H1 (cell line): ENCODE measurements around the gene DNAH10. TPM values are rescaled to one million over a fixed set of nuclear protein-coding genes. Genes with fewer than 3 reads are reported as not detected.

Experiments
- CTCF ChIA-PET: fragments of 300-600 bp; sonication (Branson Sonifier 250); formaldehyde crosslinking; loops from one replicate; lab custom pipeline; 2021; ENCODE audit not compliant: partially characterized antibody; lab: Charles Lee
- POLR2A ChIA-PET: fragments of 300-600 bp; sonication (Branson Sonifier 250); formaldehyde crosslinking; loops from one replicate; lab custom pipeline; 2021; ENCODE audit warnings: inconsistent platforms; ENCODE audit not compliant: partially characterized antibody; lab: Charles Lee
- DNase-seq, 2 experiments: peaks; one replicate each; pipeline versions ENCODE4 v3.0.0 to v3.0.0-alpha.2; 2010 to 2022; ENCODE audit warnings: low spot score in 2 of 2, low read depth in 1 of 2, mixed read lengths in 1 of 2
- FAIRE-seq: peaks from 2 replicates; lab custom pipeline; 2011; peaks lifted over from hg19 to GRCh38; lab: Jason Lieb, UNC
- H2AFZ ChIP-seq: 2 replicates; pipeline ENCODE4 v1.8.1; 2012; ENCODE audit warnings: low read length, inconsistent platforms
- H2AK5ac ChIP-seq: 2 replicates; pipeline ENCODE4 v1.6.1; 2013; ENCODE audit warnings: low read depth, low read length
- H2BK120ac ChIP-seq: replicated peaks from 2 replicates; pipeline ENCODE3; 2013; ENCODE audit warnings: low read depth, low read length, inconsistent platforms
- H2BK12ac ChIP-seq: 2 replicates; pipeline ENCODE4 v1.6.1; 2013; ENCODE audit warnings: low read depth, low read length
- H2BK15ac ChIP-seq: 2 replicates; pipeline ENCODE4 v1.6.1; 2013; ENCODE audit warnings: low read length
- H2BK20ac ChIP-seq: 2 replicates; pipeline ENCODE4 v1.6.1; 2013; ENCODE audit warnings: low read length
- H2BK5ac ChIP-seq: 2 replicates; pipeline ENCODE4 v1.6.1; 2013; ENCODE audit warnings: low read depth, low read length
- H3K14ac ChIP-seq: 2 replicates; pipeline ENCODE4 v1.6.1; 2013; ENCODE audit warnings: inconsistent platforms; ENCODE audit not compliant: insufficient read length
- H3K18ac ChIP-seq: 2 replicates; pipeline ENCODE4 v1.6.1; 2013; ENCODE audit warnings: low read length; ENCODE audit errors: extremely low read depth
- H3K23ac ChIP-seq: 2 replicates; pipeline ENCODE4 v1.6.1; 2013; ENCODE audit warnings: inconsistent platforms; ENCODE audit not compliant: insufficient read length
- H3K23me2 ChIP-seq: 2 replicates; pipeline ENCODE4 v1.6.1; 2013; ENCODE audit warnings: low read depth, low read length
- H3K27ac ChIP-seq: 2 replicates; pipeline ENCODE4 v1.6.1; 2011; ENCODE audit warnings: low read depth, low read length, inconsistent platforms
- H3K27me3 ChIP-seq, 4 experiments: replicated peaks in 1 of 4; 1 replicate in 1 of 4; 2 replicates in 3 of 4; pipeline versions ENCODE4 v1.6.1 to v1.8.1; 2011 to 2013; ENCODE audit warnings: low read length in 3 of 4, mild to moderate bottlenecking in 3 of 4, inconsistent platforms in 2 of 4, mixed read lengths in 2 of 4, moderate library complexity in 1 of 4; ENCODE audit not compliant: control insufficient read depth in 3 of 4, insufficient read depth in 3 of 4; ENCODE audit errors: extremely low read depth in 1 of 4
- H3K36me3 ChIP-seq, 4 experiments: 2 replicates each; pipeline versions ENCODE4 v1.6.1 to v1.8.1; 2011 to 2013; ENCODE audit warnings: mild to moderate bottlenecking in 4 of 4, low read length in 3 of 4, moderate library complexity in 2 of 4, control low read depth in 1 of 4, inconsistent platforms in 1 of 4; ENCODE audit not compliant: insufficient read depth in 4 of 4, control insufficient read depth in 2 of 4
- H3K4ac ChIP-seq: replicated peaks from 2 replicates; pipeline ENCODE3; 2013; ENCODE audit warnings: low read length, low read depth, mixed read lengths, inconsistent platforms; ENCODE audit not compliant: insufficient read length
- H3K4me1 ChIP-seq, 4 experiments: replicated peaks in 1 of 4; 1 replicate in 1 of 4; 2 replicates in 3 of 4; pipeline versions ENCODE4 v1.6.1 to v1.8.1; 2011 to 2013; ENCODE audit warnings: low read length in 3 of 4, inconsistent platforms in 2 of 4, mixed read lengths in 1 of 4; ENCODE audit not compliant: insufficient read depth in 4 of 4, control insufficient read depth in 3 of 4
- H3K4me2 ChIP-seq, 2 experiments: 2 replicates each; pipeline versions ENCODE4 v1.6.1 to v1.8.1; 2011 to 2013; ENCODE audit warnings: low read depth in 2 of 2, low read length in 2 of 2, control low read depth in 1 of 2, inconsistent platforms in 1 of 2, mild to moderate bottlenecking in 1 of 2; ENCODE audit not compliant: insufficient read depth in 1 of 2
- H3K4me3 ChIP-seq, 4 experiments: fragments of 200-600, 300-600 bp in 1 of 4; sonication (generic), shearing (Covaris generic), sonication (Bioruptor Twin) in 1 of 4; 2 replicates each; pipeline versions ENCODE4 v1.5.1 to v1.8.1; 2011 to 2016; ENCODE audit warnings: low read length in 4 of 4, low read depth in 3 of 4, control low read depth in 2 of 4, inconsistent platforms in 2 of 4, mild to moderate bottlenecking in 2 of 4, mixed read lengths in 1 of 4, moderate library complexity in 1 of 4; ENCODE audit not compliant: insufficient read depth in 2 of 4; ENCODE audit errors: extremely low read depth in 1 of 4
- H3K56ac ChIP-seq: replicated peaks from 2 replicates; pipeline ENCODE3; 2013; ENCODE audit warnings: low read depth, mild to moderate bottlenecking, mixed read lengths, low read length, inconsistent platforms; ENCODE audit not compliant: insufficient read length
- H3K79me1 ChIP-seq: 2 replicates; pipeline ENCODE4 v1.6.1; 2013; ENCODE audit warnings: low read depth, low read length, control low read depth
- H3K79me2 ChIP-seq, 2 experiments: 2 replicates each; pipeline versions ENCODE4 v1.6.1 to v1.8.1; 2012 to 2013; ENCODE audit warnings: low read length in 2 of 2, mild to moderate bottlenecking in 2 of 2, inconsistent platforms in 1 of 2; ENCODE audit not compliant: insufficient read depth in 2 of 2, control insufficient read depth in 1 of 2
- H3K9ac ChIP-seq, 4 experiments: replicated peaks in 1 of 4; 1 replicate in 1 of 4; 2 replicates in 3 of 4; pipeline versions ENCODE4 v1.6.1 to v1.8.1; 2011 to 2013; ENCODE audit warnings: low read depth in 3 of 4, low read length in 3 of 4, control low read depth in 2 of 4, mild to moderate bottlenecking in 2 of 4, moderate library complexity in 2 of 4, inconsistent platforms in 1 of 4; ENCODE audit errors: extremely low read depth in 1 of 4
- H3K9me3 ChIP-seq, 2 experiments: 2 replicates each; pipeline versions ENCODE4 v1.6.1 to v1.8.1; 2012 to 2013; ENCODE audit warnings: mild to moderate bottlenecking in 2 of 2, moderate library complexity in 2 of 2, control low read depth in 1 of 2, inconsistent platforms in 1 of 2, low read depth in 1 of 2, low read length in 1 of 2, mixed read lengths in 1 of 2; ENCODE audit not compliant: insufficient read depth in 2 of 2
- H4K20me1 ChIP-seq, 2 experiments: replicated peaks in 1 of 2; 2 replicates each; pipeline versions ENCODE3 to v1.8.1; 2011 to 2013; ENCODE audit warnings: inconsistent platforms in 2 of 2, low read length in 2 of 2, mild to moderate bottlenecking in 1 of 2; ENCODE audit not compliant: insufficient read depth in 2 of 2, control insufficient read depth in 1 of 2
- H4K5ac ChIP-seq: 2 replicates; pipeline ENCODE4 v1.6.1; 2013; ENCODE audit warnings: low read length, low read depth, mixed read lengths, inconsistent platforms; ENCODE audit not compliant: insufficient read length
- H4K8ac ChIP-seq: 2 replicates; pipeline ENCODE4 v1.8.0; 2013; ENCODE audit warnings: mild to moderate bottlenecking, moderate library complexity, low read length, inconsistent platforms; ENCODE audit not compliant: insufficient read depth; ENCODE audit errors: extremely low read depth
- H4K91ac ChIP-seq: replicated peaks from 2 replicates; pipeline ENCODE3; 2013; ENCODE audit warnings: low read length, mixed read lengths, inconsistent platforms; ENCODE audit not compliant: insufficient read length
- CTBP2 ChIP-seq: IDR thresholded peaks from 2 replicates; pipeline ENCODE4 v1.7.0; 2011; ENCODE audit warnings: borderline replicate concordance, mild to moderate bottlenecking, moderate library complexity, mixed read lengths, low read length; ENCODE audit not compliant: insufficient read depth, insufficient read length
- EP300 ChIP-seq, 2 experiments: IDR thresholded peaks; 1 replicate in 1 of 2; 2 replicates in 1 of 2; pipeline ENCODE4 v1.6.1; 2011 to 2012; ENCODE audit warnings: low read depth in 2 of 2, low read length in 2 of 2, mild to moderate bottlenecking in 2 of 2, borderline replicate concordance in 1 of 2, inconsistent platforms in 1 of 2, moderate library complexity in 1 of 2
- RBBP5 ChIP-seq: IDR thresholded peaks from 2 replicates; pipeline ENCODE4 v1.7.1; 2012; ENCODE audit warnings: low read depth, mild to moderate bottlenecking, inconsistent platforms, low read length, moderate library complexity, borderline replicate concordance
- USF2 ChIP-seq: IDR thresholded peaks from 2 replicates; pipeline ENCODE4 v1.6.1; 2011; ENCODE audit warnings: low read length, improper control_type of control experiment
- WGBS, 2 experiments: shearing (Covaris generic) in 1 of 2; methylation state at CpG; one replicate each; pipeline versions ENCODE4 v1.1.6 to v1.1.7; 2013 to 2015; ENCODE audit warnings: low lambda C conversion rate in 2 of 2, mixed read lengths in 2 of 2, inconsistent platforms in 1 of 2, low coverage in 1 of 2, missing lambda C conversion rate in 1 of 2; ENCODE audit not compliant: insufficient replicate concordance in 2 of 2, insufficient coverage in 1 of 2, insufficient read length in 1 of 2; ENCODE audit errors: extremely low coverage in 1 of 2, missing lambda C conversion rate in 1 of 2; 5-methylcytosine and 5-hydroxymethylcytosine counted together
- polyA plus RNA-seq, 7 experiments: library from polyadenylated mRNA; depleted of rRNA in 3 of 7; stranded (reverse) in 5 of 7; unstranded in 2 of 7; fragments of >200 nt in 5 of 7; fragments of 200-250 nt in 2 of 7; gene quantifications; 1 replicate in 5 of 7; 2 replicates in 1 of 7; 4 replicates in 1 of 7; pipeline versions ENCODE4 v1.2.1 to v1.2.3, GENCODE V29; 2011 to 2013; ENCODE audit warnings: missing spikeins in 2 of 7, mixed read lengths in 2 of 7
- total RNA-seq: library from RNA; stranded (reverse); fragmentation: NEBNext Ultra II Directional; extraction: Animal tissue kit (Norgen Biotek cat#: 25700); gene quantifications from 2 replicates; pipeline ENCODE4 v1.2.1, GENCODE V29; 2021

DNAH10 gene
- total and polyA plus RNA-seq, 2 of the 8 experiments (the other 6 are each of a cell fraction or from before 2014, with no cell fraction given) = 0.02 to 0.24 TPM

- no peak overlapping the region for H2AFZ ChIP-seq
- H2BK15ac ChIP-seq = no peak overlapping the region
- DNase-seq (no peak), FAIRE-seq (no peak)
- H2AK5ac ChIP-seq = no peak overlapping the region
- no peak overlapping the region for H2BK20ac ChIP-seq
- no peak overlapping the region for H2BK12ac ChIP-seq
- POLR2A ChIA-PET = no interaction called here
- no peak overlapping the region for H3K56ac ChIP-seq
- no peaks in the 10 kb centered on the region; a peak in 1 of 4 replicates for H3K9me3 ChIP-seq
- H3K79me2 ChIP-seq = no peaks in the 10 kb centered on the region
- no peak overlapping the region for H3K14ac ChIP-seq
- 79% methylated on average over 5 of the region's 5 CpGs; no CpG with 5 or more reads in 1 of the 2 experiments for WGBS, 2 experiments
- H4K20me1 ChIP-seq = no peaks in the 10 kb centered on the region
- no peak overlapping the region for H3K4me3 ChIP-seq
- no peak overlapping the region for H4K91ac ChIP-seq
- H3K23ac ChIP-seq = no peak overlapping the region
- no peaks in the 10 kb centered on the region for H3K79me1 ChIP-seq
- H2BK120ac ChIP-seq = no peak overlapping the region
- H3K27ac ChIP-seq = no peak overlapping the region
- no peak overlapping the region for H2BK5ac ChIP-seq
- H3K23me2 ChIP-seq = no peaks in the 10 kb centered on the region
- CTCF ChIA-PET = interaction anchor here (0.8 to 3.3 kb wide), 5 partner anchors 17 to 87 kb away, joined by 3 to 11 read pairs (median 8); no protein-coding TSS in a partner anchor
- no peak overlapping the region for H4K8ac ChIP-seq
- H3K27me3 ChIP-seq = peaks cover 0 to 9% (median 1%) of the 10 kb centered on the region in 4 experiments; a peak in 3 of 7 replicates
- no peak overlapping the region for H3K9ac ChIP-seq
- no peak overlapping the region for H4K5ac ChIP-seq
- H3K18ac ChIP-seq = no peak overlapping the region
- H3K4me1 ChIP-seq = no peaks in the 10 kb centered on the region
- H3K36me3 ChIP-seq = no peaks in the 10 kb centered on the region
- H3K4me2 ChIP-seq = no peak overlapping the region
- H3K4ac ChIP-seq = no peak overlapping the region
- TF ChIP-seq RBBP5 = no peak
- TF ChIP-seq USF2 = no peak
- TF ChIP-seq CTBP2 = no peak
- no peak for TF ChIP-seq EP300 (IDR thresholded peaks at IDR 0.05; ENCODE audit: borderline replicate concordance in 1 of 2, low read depth in 2 of 2, low read length in 2 of 2)
These were observed 181.7 kb downstream of the DNAH10 start for GRCh38 chr12:123943816-123944215.
